ENCODE results near the gene LUZP2. TPM values are rescaled to one million over a fixed set of nuclear protein-coding genes. Genes with fewer than 3 reads are reported as not detected.

LUZP2 gene
- total and polyA plus RNA-seq, 2 of the 8 experiments (the other 6 are each of a cell fraction or from before 2014, with no cell fraction given), result 0.79 to 1.5 TPM

DNA sequence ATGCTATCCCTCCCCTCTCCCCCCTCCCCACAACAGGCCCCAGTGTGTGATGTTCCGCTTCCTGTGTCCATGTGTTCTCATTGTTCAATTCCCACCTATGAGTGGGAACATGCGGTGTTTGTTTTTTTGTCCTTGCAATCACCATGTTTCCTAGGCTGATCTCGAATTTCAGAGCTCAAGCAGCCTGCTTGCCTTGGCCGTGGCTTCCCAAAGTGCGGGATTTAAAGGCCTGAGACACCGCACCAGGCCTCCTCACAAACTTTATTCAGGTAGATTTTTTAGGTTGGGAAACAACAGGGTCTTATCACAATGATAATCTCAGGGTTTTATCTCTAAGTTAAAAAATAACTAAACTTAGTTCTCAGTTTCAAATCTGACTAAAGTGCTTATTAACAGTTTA, 125.4 kb downstream of the LUZP2 start (continued):
- TF ChIP-seq, protein P1, sequence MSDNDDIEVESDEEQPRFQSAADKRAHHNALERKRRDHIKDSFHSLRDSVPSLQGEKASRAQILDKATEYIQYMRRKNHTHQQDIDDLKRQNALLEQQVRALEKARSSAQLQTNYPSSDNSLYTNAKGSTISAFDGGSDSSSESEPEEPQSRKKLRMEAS (IDR thresholded peaks at IDR 0.05), result no peak
- TF ChIP-seq ASH2L (IDR thresholded peaks at IDR 0.05; ENCODE audit: low read length) (no peak), TEAD4 (IDR thresholded peaks at IDR 0.05; ENCODE audit: low read depth, low read length) (no peak), CHD2 (IDR thresholded peaks at IDR 0.05; ENCODE audit: low read length) (no peak), RNF2 (IDR thresholded peaks at IDR 0.05; ENCODE audit: borderline replicate concordance, low read depth, low read length, missing control alignments, poor library complexity, severe bottlenecking) (no peak)

Measured in H1 (cell line).